WTC11 (cell line): ENCODE measurements around the gene NEDD4L. TPM values are rescaled to one million over a fixed set of nuclear protein-coding genes. Genes with fewer than 3 reads are reported as not detected.

Experiments
- ATAC-seq: fragments of 200-7000 bp; cut with Tn5 transposase; 2 replicates; pipeline ENCODE4 v1.10.0; 2021; ENCODE audit warnings: mild to moderate bottlenecking, moderate library complexity
- CTCF ChIA-PET: fragments of 300-600 bp; sonication (Branson Sonifier 250); formaldehyde crosslinking; loops from one replicate; lab custom pipeline; 2021; ENCODE audit warnings: antibody characterized with exemption; lab: Charles Lee
- POLR2A ChIA-PET: fragments of 350-600 bp; sonication (Branson Sonifier 250); formaldehyde crosslinking; loops from one replicate; lab custom pipeline; 2021; ENCODE audit warnings: antibody characterized with exemption; lab: Charles Lee
- DNase-seq: peaks from one replicate; pipeline ENCODE4 v3.0.0; 2021; ENCODE audit warnings: low spot score
- H3K27ac Mint-ChIP-seq: 2 replicates; pipeline ENCODE4 v1.8.0; 2021; ENCODE audit warnings: mixed read lengths
- H3K27me3 Mint-ChIP-seq: 2 replicates; pipeline ENCODE4 v1.8.0; 2021; ENCODE audit warnings: low read depth, mild to moderate bottlenecking, moderate library complexity, mixed read lengths
- H3K36me3 Mint-ChIP-seq: 2 replicates; pipeline ENCODE4 v1.8.0; 2021; ENCODE audit warnings: mixed read lengths
- H3K4me1 Mint-ChIP-seq: 2 replicates; pipeline ENCODE4 v1.8.0; 2022; ENCODE audit warnings: mixed read lengths
- H3K4me3 Mint-ChIP-seq: 2 replicates; pipeline ENCODE4 v1.8.0; 2021; ENCODE audit warnings: mild to moderate bottlenecking, moderate library complexity, mixed read lengths
- H3K9me3 Mint-ChIP-seq: 2 replicates; pipeline ENCODE4 v1.8.0; 2021; ENCODE audit warnings: mixed read lengths
- AFF4 ChIP-seq: sonication (generic); formaldehyde crosslinking; IDR thresholded peaks from 2 replicates; pipeline ENCODE4 v1.8.1; 2023; ENCODE audit warnings: mild to moderate bottlenecking, missing genetic modification reagents, borderline replicate concordance
- ATF1 ChIP-seq: sonication (generic); formaldehyde crosslinking; IDR thresholded peaks from 2 replicates; pipeline ENCODE4 v1.8.1; 2023; ENCODE audit warnings: mild to moderate bottlenecking, moderate library complexity, missing genetic modification reagents
- CBFB ChIP-seq: sonication (generic); formaldehyde crosslinking; IDR thresholded peaks from 2 replicates; pipeline ENCODE4 v1.8.1; 2022; ENCODE audit warnings: mild to moderate bottlenecking, low read depth, missing genetic modification reagents
- CDX4 ChIP-seq: fragments of 250-450 bp; sonication (Bioruptor Pico); IDR thresholded peaks from 2 replicates; pipeline ENCODE4 v1.9.0; 2021; ENCODE audit warnings: moderate library complexity, mild to moderate bottlenecking, inconsistent platforms, borderline replicate concordance
- CREM ChIP-seq: sonication (generic); formaldehyde crosslinking; IDR thresholded peaks from 2 replicates; pipeline ENCODE4 v1.8.1; 2022; ENCODE audit warnings: mild to moderate bottlenecking, missing genetic modification reagents, moderate library complexity
- ETV6 ChIP-seq: sonication (generic); formaldehyde crosslinking; IDR thresholded peaks from 2 replicates; pipeline ENCODE4 v1.8.1; 2022; ENCODE audit warnings: mild to moderate bottlenecking, missing genetic modification reagents
- FOXJ3 ChIP-seq: sonication (generic); formaldehyde crosslinking; IDR thresholded peaks from 2 replicates; pipeline ENCODE4 v1.9.0; 2021; ENCODE audit warnings: missing genetic modification reagents, mild to moderate bottlenecking, borderline replicate concordance
- GRHL2 ChIP-seq: fragments of 250-450 bp; sonication (Bioruptor Pico); IDR thresholded peaks from 2 replicates; pipeline ENCODE4 v1.8.0; 2022; ENCODE audit warnings: mild to moderate bottlenecking, moderate library complexity; ENCODE audit not compliant: insufficient replicate concordance, severe bottlenecking
- NR1H2 ChIP-seq: sonication (generic); formaldehyde crosslinking; IDR thresholded peaks from 2 replicates; pipeline ENCODE4 v1.9.0; 2021; ENCODE audit warnings: mild to moderate bottlenecking, moderate library complexity, missing genetic modification reagents
- NR3C1 ChIP-seq: sonication (generic); formaldehyde crosslinking; conservative IDR thresholded peaks from 2 replicates; pipeline ENCODE4 v1.8.1; 2023; ENCODE audit warnings: low read depth, mild to moderate bottlenecking, missing genetic modification reagents
- RELA ChIP-seq: sonication (generic); formaldehyde crosslinking; IDR thresholded peaks from 2 replicates; pipeline ENCODE4 v1.8.1; 2022; ENCODE audit warnings: missing genetic modification reagents, mild to moderate bottlenecking, borderline replicate concordance
- RORB ChIP-seq: fragments of 250-450 bp; sonication (Bioruptor Pico); IDR thresholded peaks from 2 replicates; pipeline ENCODE4 v1.9.0; 2021; ENCODE audit warnings: mild to moderate bottlenecking
- SMAD4 ChIP-seq: sonication (generic); formaldehyde crosslinking; IDR thresholded peaks from 2 replicates; pipeline ENCODE4 v1.8.0; 2022; ENCODE audit warnings: mild to moderate bottlenecking, missing genetic modification reagents
- TCF7 ChIP-seq: sonication (generic); formaldehyde crosslinking; IDR thresholded peaks from 2 replicates; pipeline ENCODE4 v1.8.0; 2022; ENCODE audit warnings: mild to moderate bottlenecking, low read depth, missing genetic modification reagents, moderate library complexity
- ZBTB21 ChIP-seq: sonication (generic); formaldehyde crosslinking; IDR thresholded peaks from 2 replicates; pipeline ENCODE4 v1.8.1; 2023; ENCODE audit warnings: mild to moderate bottlenecking, missing genetic modification reagents, borderline replicate concordance
- ZNF121 ChIP-seq: sonication (generic); formaldehyde crosslinking; IDR thresholded peaks from 2 replicates; pipeline ENCODE4 v1.8.0; 2023; ENCODE audit warnings: missing genetic modification reagents
- ZNF219 ChIP-seq: sonication (generic); formaldehyde crosslinking; IDR thresholded peaks from 2 replicates; pipeline ENCODE4 v1.8.0; 2023; ENCODE audit warnings: missing genetic modification reagents, mild to moderate bottlenecking, borderline replicate concordance
- total RNA-seq: library from RNA; stranded (reverse); gene quantifications from 3 replicates; pipeline ENCODE4 v1.2.3, GENCODE V29; 2021
- TF ChIP-seq, protein P1 (sequence below): sonication (generic); formaldehyde crosslinking; IDR thresholded peaks from 2 replicates; pipeline ENCODE4 v1.8.0; 2023; ENCODE audit warnings: mild to moderate bottlenecking, missing genetic modification reagents
- TF ChIP-seq, protein P2 (sequence below): sonication (generic); formaldehyde crosslinking; IDR thresholded peaks from 2 replicates; pipeline ENCODE4 v1.8.0; 2022; ENCODE audit warnings: mild to moderate bottlenecking, missing genetic modification reagents

Gene NEDD4L
- total RNA-seq, 1 experiment from 2014 or later: 88.0 TPM

DNA sequence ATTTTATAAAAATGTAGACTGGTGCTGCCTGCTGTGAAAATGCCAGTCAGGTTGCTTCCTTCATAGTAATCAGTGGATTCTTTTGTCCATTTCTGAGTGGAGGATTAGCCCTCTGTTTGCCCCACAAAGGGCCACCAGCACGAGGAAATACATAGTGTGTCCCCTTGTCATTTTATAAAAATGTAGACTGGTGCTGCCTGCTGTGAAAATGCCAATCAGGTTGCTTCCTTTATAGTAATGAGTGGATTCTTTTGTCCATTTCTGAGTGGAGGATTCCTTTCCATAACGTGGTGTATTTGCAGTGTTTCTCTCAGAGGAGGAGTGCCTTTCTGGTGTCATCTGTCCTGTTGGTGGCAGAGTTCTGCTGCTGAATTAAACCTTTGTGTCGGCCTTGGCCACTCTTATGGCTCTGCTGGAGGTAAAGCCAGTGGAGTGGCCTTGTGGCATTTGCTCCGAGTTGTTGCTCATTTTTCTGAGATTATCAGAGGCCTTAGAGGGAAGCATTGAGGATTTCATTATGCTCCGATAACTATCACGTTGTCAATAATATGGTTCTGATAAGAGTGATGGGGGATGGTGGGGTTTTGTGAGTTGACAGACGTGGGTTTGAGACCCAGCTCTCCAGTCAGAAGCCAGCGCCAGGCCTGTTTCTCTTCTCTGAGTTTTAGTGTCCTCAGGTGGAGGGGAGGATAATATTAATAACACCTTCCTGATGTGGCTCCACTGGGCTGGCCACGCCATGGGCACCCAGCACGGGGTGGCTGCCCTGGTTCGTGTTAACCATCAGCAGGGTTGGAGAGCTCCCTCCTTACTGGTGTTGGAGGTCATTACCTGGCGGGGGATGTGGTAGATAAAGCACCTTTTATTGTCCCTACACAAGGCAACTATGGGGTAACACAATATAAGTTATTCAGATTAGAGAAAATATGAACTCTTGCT lies 96.6 kb downstream of the NEDD4L start (continued):
- no peak for TF ChIP-seq AFF4 (CRISPR knock-in tag)

DNA sequence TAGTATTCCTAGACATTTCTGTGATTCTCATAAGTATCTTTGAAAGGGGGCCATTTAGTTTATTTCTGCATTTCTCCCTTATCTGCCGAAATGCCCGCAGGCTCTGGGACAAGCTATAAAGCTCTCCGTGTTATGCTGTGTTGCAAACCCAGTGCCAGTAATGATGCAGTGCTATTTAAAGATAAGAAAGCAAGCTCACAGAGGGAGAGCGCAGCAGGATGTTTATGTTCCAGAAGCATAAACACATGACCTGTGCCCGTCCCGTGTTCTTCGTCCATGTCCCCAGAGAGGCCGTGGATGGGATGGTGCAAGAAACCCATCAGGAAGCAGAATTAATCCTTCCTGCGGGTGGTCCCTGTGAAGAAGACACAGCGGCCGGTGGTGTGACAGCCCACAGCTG lies 99.4 kb downstream of the NEDD4L start:
- Mint-ChIP-seq H3K4me3 (no peak overlapping the region), H3K4me1 (peaks cover 31% of the 10 kb centered on the region), H3K9me3 (peaks cover 13% of the 10 kb centered on the region), H3K36me3 (peaks cover 15% of the 10 kb centered on the region), H3K27ac (no peak overlapping the region), H3K27me3 (no peaks in the 10 kb centered on the region)
- POLR2A ChIA-PET: no interaction called here
- no peak for DNase-seq
- no peak for ATAC-seq
- CTCF ChIA-PET: interaction anchor here (1.6 kb wide), 1 partner anchor 22 kb away, joined by 7 read pairs; no protein-coding TSS in a partner anchor
- TF ChIP-seq ZNF121 (CRISPR knock-in tag): no peak
- TF ChIP-seq FOXJ3 (CRISPR knock-in tag): no peak
- no peak for TF ChIP-seq NR3C1 (CRISPR knock-in tag)
- TF ChIP-seq ATF1: no peak

GRCh38 chr18:58144106-58144505 lies 100.1 kb downstream of the NEDD4L start:
- Mint-ChIP-seq H3K4me1 (peaks cover 29% of the 10 kb centered on the region), H3K27me3 (no peaks in the 10 kb centered on the region), H3K36me3 (peaks cover 15% of the 10 kb centered on the region), H3K27ac (no peak overlapping the region), H3K9me3 (peaks cover 13% of the 10 kb centered on the region), H3K4me3 (no peak overlapping the region)
- POLR2A ChIA-PET: no interaction called here
- TF ChIP-seq GRHL2 (CRISPR knock-in tag): no peak
- TF ChIP-seq CREM: no peak
- no peak for TF ChIP-seq CBFB (CRISPR knock-in tag)
- TF ChIP-seq RELA (CRISPR knock-in tag): no peak
- no peak for TF ChIP-seq ZBTB21 (CRISPR knock-in tag)
- no peak for TF ChIP-seq NR1H2 (CRISPR knock-in tag)
- no peak for TF ChIP-seq ZNF219
- no peak for TF ChIP-seq CDX4 (CRISPR knock-in tag)
- TF ChIP-seq SMAD4: no peak
- TF ChIP-seq NR3C1 (CRISPR knock-in tag): no peak
- TF ChIP-seq, protein P1, sequence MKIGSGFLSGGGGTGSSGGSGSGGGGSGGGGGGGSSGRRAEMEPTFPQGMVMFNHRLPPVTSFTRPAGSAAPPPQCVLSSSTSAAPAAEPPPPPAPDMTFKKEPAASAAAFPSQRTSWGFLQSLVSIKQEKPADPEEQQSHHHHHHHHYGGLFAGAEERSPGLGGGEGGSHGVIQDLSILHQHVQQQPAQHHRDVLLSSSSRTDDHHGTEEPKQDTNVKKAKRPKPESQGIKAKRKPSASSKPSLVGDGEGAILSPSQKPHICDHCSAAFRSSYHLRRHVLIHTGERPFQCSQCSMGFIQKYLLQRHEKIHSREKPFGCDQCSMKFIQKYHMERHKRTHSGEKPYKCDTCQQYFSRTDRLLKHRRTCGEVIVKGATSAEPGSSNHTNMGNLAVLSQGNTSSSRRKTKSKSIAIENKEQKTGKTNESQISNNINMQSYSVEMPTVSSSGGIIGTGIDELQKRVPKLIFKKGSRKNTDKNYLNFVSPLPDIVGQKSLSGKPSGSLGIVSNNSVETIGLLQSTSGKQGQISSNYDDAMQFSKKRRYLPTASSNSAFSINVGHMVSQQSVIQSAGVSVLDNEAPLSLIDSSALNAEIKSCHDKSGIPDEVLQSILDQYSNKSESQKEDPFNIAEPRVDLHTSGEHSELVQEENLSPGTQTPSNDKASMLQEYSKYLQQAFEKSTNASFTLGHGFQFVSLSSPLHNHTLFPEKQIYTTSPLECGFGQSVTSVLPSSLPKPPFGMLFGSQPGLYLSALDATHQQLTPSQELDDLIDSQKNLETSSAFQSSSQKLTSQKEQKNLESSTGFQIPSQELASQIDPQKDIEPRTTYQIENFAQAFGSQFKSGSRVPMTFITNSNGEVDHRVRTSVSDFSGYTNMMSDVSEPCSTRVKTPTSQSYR (CRISPR knock-in tag): no peak
- TF ChIP-seq TCF7 (CRISPR knock-in tag): no peak
- no peak for TF ChIP-seq ETV6 (CRISPR knock-in tag)
- TF ChIP-seq, protein P2, sequence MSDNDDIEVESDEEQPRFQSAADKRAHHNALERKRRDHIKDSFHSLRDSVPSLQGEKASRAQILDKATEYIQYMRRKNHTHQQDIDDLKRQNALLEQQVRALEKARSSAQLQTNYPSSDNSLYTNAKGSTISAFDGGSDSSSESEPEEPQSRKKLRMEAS (CRISPR knock-in tag): no peak
- TF ChIP-seq RORB (CRISPR knock-in tag): no peak
- DNase-seq (no peak), ATAC-seq (no peak)
- CTCF ChIA-PET: interaction anchor here (1.6 kb wide), 1 partner anchor 22 kb away, joined by 7 read pairs; no protein-coding TSS in a partner anchor
